ENCODE measurements around the gene ZNF311.

Gene ZNF311

DNA sequence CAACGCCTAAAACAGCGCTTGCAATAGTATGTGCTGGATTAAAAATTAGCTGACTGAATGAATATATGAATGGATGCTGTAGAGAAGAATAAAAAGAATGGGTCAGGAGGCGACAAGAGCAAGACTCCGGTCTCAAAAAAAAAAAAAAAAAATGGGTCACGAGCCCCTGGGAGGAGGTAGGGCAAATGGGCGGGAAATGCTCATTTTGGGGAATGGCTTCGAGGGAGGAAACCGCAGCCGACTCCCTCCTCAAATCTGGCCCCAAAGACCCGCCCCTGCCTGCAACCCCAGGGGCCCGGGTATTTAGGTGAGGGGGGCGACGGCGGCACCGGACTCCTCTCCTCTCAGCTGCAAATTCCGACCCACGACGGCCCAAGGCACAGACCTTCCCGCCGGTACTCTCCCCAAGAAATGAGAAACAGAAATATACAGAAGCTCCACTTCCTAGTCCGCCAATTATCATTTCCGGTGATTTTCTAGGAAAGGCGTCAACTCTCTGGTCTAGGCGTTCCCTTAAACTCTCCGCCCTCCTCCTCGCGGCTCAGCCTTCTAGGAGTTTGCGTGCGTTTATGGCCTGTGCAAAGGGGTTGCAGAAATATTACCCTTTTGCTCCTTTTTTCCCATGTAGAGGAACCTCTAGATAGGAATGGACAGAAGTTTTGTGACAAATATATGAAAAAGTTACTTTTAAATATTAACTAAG lies at the start of gene ZNF311:
Gene ZNF311 (minus strand): TSS at position 133 of the 703 bp plus-strand sequence. CDS start 1,361 bp downstream, outside the sequence.
- no peak for DNase-seq

- DNase-seq, result no peak
These were observed 46.6 kb upstream of the ZNF311 start for GRCh38 chr6:29051680-29052079.

GRCh38 chr6:29045075-29045474 lies 40.0 kb upstream of the ZNF311 start, which contains the start of gene OR2W1:
Gene OR2W1 (minus strand): TSS chr6:29045175. CDS start chr6:29045175, 0 bp downstream.
- no peak for DNase-seq

DNA sequence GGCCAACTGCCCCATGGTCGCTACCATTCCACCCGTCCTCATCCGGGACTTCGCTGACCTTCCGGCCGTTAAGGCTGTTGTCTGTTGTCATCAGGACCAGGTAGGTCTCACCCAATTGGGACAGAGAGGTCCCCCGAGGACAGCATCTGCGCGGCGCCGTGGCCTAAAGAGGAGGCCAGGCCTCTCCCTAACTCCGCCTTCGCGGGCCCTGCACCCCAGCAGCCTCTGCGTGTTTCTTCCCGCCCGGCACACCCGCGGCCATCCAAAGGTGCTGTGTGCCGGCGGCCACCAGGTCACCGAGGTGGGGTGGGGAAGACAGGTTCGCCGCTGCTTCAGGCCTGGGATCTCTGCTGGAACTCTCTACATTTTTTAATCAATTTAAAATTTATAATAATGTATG lies 30.8 kb upstream of the ZNF311 start:
- no peak for DNase-seq

GRCh38 chr6:29028821-29029220 lies 23.7 kb upstream of the ZNF311 start:
- no peak for DNase-seq

DNA sequence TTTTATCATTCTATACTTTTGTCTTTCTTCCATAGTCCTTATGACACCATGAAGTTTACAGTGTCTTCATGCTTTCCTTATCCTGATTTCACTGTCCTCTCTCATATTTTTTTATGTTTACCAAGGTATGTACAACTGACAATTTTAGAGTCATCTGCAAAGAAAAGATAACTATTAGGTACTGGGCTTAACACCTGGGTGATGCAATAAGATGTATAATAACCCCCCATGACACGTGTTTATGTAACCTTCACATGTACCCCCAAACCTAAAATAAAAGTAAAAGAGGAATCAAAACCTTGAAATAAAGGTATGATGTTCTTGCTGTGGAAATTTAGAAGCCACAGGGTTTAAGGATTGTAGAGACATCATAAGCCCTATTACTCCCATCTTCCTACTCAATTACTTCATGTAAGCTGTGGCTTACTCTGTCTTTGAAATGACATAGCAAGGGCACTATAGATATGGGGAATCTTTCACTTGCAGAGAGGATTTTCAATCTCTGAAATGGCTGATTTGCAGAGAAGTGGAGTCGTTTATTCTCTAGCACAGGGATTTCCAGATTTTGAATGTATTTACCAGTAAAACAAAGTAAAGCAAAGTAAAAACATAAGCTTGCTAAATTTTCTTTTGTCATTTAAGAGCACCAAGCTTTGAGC lies 20.9 kb upstream of the ZNF311 start:
- no peak for DNase-seq

- no peak for DNase-seq
These were observed 16.3 kb upstream of the ZNF311 start for GRCh38 chr6:29021434-29021833.

DNA sequence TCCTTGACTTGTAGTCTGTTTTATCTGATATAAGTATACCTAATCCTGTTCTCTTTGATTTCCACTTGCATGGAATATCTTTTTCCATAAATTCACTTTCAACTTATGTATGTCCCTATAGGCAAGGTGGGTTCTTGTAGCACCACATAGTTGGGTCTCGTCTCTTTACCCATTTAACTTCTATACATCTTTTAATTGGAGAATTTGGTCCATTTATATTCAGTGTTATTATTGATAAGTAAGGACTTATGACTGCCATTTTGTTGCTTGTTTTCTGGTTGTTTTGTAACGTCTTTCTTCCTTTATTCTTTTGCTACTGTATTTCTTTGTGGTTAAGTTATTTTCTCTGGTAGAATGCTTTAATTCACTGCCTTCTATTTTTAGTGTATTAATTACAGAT lies 14.5 kb upstream of the ZNF311 start:
- DNase-seq, result no peak

DNA sequence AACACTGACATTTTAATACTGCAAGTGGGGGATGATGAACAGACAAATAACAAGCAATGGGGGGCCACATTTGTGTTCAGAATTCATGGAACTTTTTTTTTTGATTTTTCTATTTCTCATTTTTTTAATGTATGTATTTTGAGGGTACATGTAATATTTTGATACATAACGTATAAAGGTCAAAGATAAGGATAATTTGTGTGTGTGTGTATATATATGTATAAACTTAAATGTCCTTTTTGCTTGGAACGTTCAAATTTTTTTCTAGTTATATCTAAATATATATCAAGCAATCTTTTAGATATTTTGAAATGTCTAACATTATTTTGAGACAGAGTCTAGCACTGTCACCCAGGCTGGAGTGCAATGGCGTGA lies 12.3 kb upstream of the ZNF311 start:
- DNase-seq, result no peak

GRCh38 chr6:29016559-29017427 lies 11.7 kb upstream of the ZNF311 start:
- DNase-seq, result peak; percentile 83 to 85

- no peak for DNase-seq
These were observed 9.9 kb upstream of the ZNF311 start for GRCh38 chr6:29014729-29015608.

GRCh38 chr6:29011276-29011734 lies 6.2 kb upstream of the ZNF311 start:
- DNase-seq, result no peak

DNA sequence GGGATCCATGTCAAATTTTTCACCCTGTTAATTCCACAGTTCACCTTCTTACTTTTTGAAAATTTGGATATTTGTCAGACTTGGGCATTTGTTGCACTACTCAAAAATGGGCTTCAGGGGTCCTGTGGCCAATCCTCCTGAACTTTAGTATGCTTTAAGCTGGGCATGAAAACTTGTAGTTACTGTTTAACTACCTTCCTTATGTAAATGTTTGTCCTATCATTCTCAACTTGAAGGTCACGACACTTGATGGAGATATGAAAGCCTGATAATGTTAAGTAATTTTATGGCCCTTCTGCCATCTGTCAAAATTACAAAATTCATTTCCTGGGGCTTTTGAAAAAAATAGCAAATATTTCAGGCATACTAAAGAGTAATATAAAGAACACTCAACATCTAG lies 4.2 kb upstream of the ZNF311 start:
- DNase-seq, result no peak

- DNase-seq, result no peak
These were observed 3.0 kb upstream of the ZNF311 start for GRCh38 chr6:29008089-29008488.

DNA sequence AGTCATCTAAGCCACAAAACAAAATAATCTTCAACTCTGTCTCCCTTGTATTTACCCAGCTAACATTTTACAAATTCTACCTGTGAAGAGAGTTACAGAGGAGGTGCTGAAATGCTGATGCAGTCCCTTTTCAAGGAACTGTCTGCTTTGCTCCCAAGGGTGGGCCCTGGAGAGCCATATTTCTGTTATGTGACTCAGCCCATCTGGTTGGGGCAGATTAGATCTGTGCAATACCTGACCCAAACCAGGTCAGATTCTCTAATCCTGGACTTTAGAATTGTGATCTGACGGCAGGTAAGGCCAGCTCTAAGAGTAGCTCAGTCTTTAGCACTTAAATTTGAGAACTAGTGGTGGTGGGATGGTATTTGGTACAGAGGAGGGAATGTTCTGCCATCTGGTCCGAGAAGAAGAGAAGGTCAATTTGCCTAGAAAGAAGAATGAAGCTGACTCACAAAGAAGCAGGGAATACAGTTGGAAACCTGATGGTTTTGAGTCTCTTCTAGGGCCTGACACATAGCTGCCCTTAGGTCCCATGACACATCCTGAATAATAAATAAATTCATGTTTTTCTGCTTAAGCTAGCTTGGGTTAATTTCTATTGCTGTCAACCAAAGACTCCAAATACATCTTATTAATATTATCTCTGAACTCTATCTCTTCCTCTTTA lies 8.1 kb downstream of the ZNF311 start:
- no peak for DNase-seq

DNA sequence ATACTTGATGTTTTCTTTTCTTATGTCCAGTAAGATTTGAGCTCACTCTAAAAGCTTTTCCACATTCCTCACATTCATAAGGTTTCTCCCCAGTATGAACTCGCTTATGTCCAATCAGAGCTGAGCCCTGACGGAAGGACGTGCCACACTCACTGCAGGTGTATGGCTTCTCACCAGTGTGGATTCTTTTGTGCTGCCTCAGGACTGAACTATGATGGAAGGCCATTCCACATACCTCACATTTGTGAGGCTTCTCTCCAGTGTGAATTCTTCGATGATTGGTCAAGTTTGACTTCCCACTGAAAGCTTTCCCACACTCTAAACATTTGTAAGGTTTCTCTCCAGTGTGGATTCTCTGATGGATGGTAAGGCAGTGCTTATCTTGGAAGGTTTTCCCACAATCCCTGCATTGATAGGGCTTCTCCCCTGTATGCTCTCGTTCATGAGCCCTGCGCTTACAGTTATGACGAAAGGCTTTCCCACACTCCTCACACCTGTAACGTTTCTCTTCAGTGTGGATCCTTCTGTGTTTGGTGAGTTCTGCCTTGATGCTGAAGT lies 9.9 kb downstream of the ZNF311 start:
- DNase-seq, result no peak

- DNase-seq, result peak; percentile 61 to 63
These were observed 16.4 kb downstream of the ZNF311 start for GRCh38 chr6:28988536-28989311.

GRCh38 chr6:28985462-28986164 lies 19.5 kb downstream of the ZNF311 start:
- DNase-seq, result no peak

GRCh38 chr6:28983838-28984237 lies 21.3 kb downstream of the ZNF311 start:
- DNase-seq, result no peak
